Eye (tissue), 1 donor: ENCODE data around the gene CDRT4.

Experiments
- DNase-seq: peaks from one replicate; pipeline ENCODE4 v3.0.0-alpha.2; 2015

The CDRT4 gene

DNA sequence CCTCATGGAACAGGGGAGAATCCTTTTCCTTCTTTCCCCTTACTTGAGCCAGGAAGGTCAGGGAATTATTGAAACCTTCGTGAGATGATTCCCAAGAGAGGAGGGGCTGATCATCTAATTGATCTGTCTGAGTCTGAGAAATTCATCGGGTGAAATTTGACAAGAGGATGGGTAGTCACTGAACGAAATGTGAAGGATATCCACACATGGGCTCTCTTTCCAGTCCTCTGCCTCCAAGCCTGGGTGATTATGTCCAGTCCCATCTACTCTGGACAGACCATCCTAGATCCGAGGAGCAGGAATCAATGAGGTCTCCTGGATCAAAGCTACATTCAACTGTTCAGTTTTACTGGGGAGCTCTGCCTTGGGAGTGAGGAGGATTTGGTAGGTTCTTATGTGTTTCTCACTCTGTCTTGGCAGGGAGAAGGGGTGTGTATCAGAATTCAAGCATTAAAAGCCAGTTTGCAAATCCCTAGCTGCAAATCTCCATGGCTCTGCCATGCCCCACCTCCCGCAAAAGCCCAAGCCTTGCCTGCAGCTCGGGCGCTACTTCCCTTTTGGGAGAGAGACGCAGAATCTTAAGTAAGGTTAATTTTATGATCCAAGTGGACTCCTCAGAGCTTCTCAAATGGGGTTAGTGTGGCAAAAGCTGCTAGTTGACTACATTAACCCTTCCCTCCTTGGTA, 78.9 kb downstream of the CDRT4 start:
- no peak for DNase-seq

DNA sequence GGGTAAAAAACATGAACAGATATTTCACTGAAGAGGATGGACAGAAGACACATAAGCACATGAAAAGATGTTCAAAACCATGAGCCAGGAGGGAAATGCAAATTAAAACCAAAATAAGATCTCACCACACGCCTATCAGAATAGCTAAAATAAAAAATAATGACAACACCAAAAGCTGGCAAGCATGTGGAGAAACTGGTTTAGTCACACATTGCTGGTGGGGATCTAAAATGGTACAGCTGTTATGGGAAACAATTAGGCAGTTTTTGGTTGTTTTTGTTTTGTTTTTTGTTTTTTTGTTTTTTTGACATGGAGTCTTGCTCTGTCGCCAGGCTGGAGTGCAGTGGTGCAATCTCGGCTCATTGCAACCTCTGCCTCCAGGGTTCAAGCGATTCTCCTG, 81.3 kb downstream of the CDRT4 start:
- DNase-seq: no peak
